ENCODE results near the gene RNF115. TPM values are rescaled to one million over a fixed set of nuclear protein-coding genes. Genes with fewer than 3 reads are reported as not detected.

Gene RNF115
- total and polyA plus RNA-seq, 2 of the 13 experiments (the other 11 are each of a cell fraction or from before 2014, with no cell fraction given), result 6.0 to 10.1 TPM

- no peaks in the 10 kb centered on the region for H3K9me3 ChIP-seq (ENCODE audit: low read length)
- no peaks in the 10 kb centered on the region; a peak in 1 of 5 replicates for H3K27me3 ChIP-seq (ENCODE audit: control insufficient read depth in 1 of 2, insufficient read depth in 2 of 2, low read length in 2 of 2)
- intact Hi-C loops (cut with micrococcal nuclease; ENCODE audit: unreplicated experiment) (no loop called here), in situ Hi-C loops (cut with HindIII; ENCODE audit: extremely low pct_ligation_motif_present, low pct_unique_long_range_greater_than_20kb) (no loop called here)
- DNase-seq (ENCODE audit: low spot score), result no peak
- H3K4me1 ChIP-seq (ENCODE audit: insufficient read depth, low read length), result peaks cover 12% of the 10 kb centered on the region
- no peaks in the 10 kb centered on the region for H3K79me2 ChIP-seq (ENCODE audit: insufficient read depth, low read length)
- no peak overlapping the region for H3K9ac ChIP-seq (ENCODE audit: insufficient read depth, low read depth, low read length)
- 66% methylated on average over 1 of the region's 1 CpG for WGBS (ENCODE audit: low lambda C conversion rate)
- TF ChIP-seq ATF6 (CRISPR knock-in tag; conservative IDR thresholded peaks at IDR 0.05), result no peak
- TF ChIP-seq ZNF850 (CRISPR knock-in tag; conservative IDR thresholded peaks at IDR 0.05), result no peak
- TF ChIP-seq EHMT2 (IDR thresholded peaks at IDR 0.05; ENCODE audit: borderline replicate concordance, low read depth, low read length), result no peak
- TF ChIP-seq CERS6 (CRISPR knock-in tag; IDR thresholded peaks at IDR 0.05), result no peak
- no peak for TF ChIP-seq ZNF761 (CRISPR knock-in tag; conservative IDR thresholded peaks at IDR 0.05)
- no peak overlapping the region for H2AFZ ChIP-seq (ENCODE audit: low read length)
- peaks cover 5 to 6% of the 10 kb centered on the region in 2 experiments; a peak in 4 of 5 replicates for H3K36me3 ChIP-seq (replicated peaks in 1 of 2; ENCODE audit: control insufficient read depth in 1 of 2, insufficient read depth in 2 of 2, low read length in 2 of 2)
- no peak overlapping the region for H3K4me2 ChIP-seq (ENCODE audit: low read depth, low read length)
- ChIA-PET POLR2A (interaction anchor here (1.1 kb wide), 1 partner anchor 39 kb away, joined by 3 read pairs; the partner anchor contains the start of genes POLR3C and RNF115), CTCF (ENCODE audit: low intra/inter-chr PET ratio, low total read pairs) (no interaction called here)
- no peak for FAIRE-seq
- no peak overlapping the region for H3K27ac ChIP-seq (ENCODE audit: extremely low read length, insufficient read depth, low read length)
- no TSS peak for BruUV-seq (replicated peaks)
- no peak overlapping the region for H3K4me3 ChIP-seq (replicated peaks in 1 of 3; ENCODE audit: insufficient read depth in 1 of 3, low read depth in 2 of 3, low read length in 3 of 3)
- no peak for ATAC-seq
- H4K20me1 ChIP-seq (ENCODE audit: insufficient read depth, low read length), result no peaks in the 10 kb centered on the region
These were observed 38.3 kb downstream of the RNF115 start for GRCh38 chr1:145785547-145785946.

All from HepG2 (cell line).